MM.1S (cell line): ENCODE data around the gene KRTAP12-4.

Source experiments
- EZH2 ChIP-seq: fragments of 300-600 bp; sonication (generic); optimal IDR thresholded peaks from 2 replicates; pipeline ENCODE3; 2017; ENCODE audit warnings: low read depth, mild to moderate bottlenecking, antibody characterized with exemption, low read length, mixed read lengths
- EZH2phosphoT487 ChIP-seq: fragments of 300-600 bp; sonication (generic); IDR thresholded peaks from 2 replicates; pipeline ENCODE4 v1.6.1; 2018; ENCODE audit warnings: antibody characterized with exemption, low read length
- TF ChIP-seq, protein P1 (sequence below): fragments of 300-600 bp; sonication (generic); IDR thresholded peaks from 2 replicates; pipeline ENCODE4 v1.5.1; 2016; ENCODE audit warnings: antibody characterized with exemption, low read length, mixed read lengths

DNA sequence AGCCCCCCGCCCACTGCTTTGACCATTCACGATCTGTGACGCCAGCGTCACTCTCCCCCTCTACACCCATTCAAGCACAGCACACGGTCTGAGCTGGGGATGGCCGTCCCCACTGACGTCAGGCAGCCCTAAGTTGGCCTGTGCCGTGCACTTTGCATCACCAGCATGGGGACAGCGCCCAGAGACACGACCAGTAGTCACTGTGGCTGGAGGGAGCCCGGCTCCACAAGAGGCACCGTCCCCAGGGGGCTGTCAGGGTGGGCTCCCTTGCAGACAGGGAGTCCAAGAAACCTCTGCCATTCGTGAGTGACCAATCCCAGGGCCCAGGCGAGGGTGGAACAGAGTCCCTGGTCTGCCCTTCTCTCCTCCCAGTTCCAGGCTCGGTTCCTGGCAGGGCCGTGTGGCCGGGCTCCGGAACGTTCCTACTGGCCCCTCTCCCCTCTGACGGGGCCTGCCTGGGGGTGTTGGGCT is 40.3 kb downstream of the KRTAP12-4 start:
- TF ChIP-seq EZH2 = no peak
- TF ChIP-seq, protein P1, sequence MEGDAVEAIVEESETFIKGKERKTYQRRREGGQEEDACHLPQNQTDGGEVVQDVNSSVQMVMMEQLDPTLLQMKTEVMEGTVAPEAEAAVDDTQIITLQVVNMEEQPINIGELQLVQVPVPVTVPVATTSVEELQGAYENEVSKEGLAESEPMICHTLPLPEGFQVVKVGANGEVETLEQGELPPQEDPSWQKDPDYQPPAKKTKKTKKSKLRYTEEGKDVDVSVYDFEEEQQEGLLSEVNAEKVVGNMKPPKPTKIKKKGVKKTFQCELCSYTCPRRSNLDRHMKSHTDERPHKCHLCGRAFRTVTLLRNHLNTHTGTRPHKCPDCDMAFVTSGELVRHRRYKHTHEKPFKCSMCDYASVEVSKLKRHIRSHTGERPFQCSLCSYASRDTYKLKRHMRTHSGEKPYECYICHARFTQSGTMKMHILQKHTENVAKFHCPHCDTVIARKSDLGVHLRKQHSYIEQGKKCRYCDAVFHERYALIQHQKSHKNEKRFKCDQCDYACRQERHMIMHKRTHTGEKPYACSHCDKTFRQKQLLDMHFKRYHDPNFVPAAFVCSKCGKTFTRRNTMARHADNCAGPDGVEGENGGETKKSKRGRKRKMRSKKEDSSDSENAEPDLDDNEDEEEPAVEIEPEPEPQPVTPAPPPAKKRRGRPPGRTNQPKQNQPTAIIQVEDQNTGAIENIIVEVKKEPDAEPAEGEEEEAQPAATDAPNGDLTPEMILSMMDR = no peak
- TF ChIP-seq EZH2phosphoT487 = no peak
